Measurements from ENCODE around the gene BAK1. TPM values are rescaled to one million over a fixed set of nuclear protein-coding genes. Genes with fewer than 3 reads are reported as not detected.

BAK1 gene
- total and polyA plus RNA-seq, 2 of the 13 experiments (the other 11 are each of a cell fraction or from before 2014, with no cell fraction given), result 15.0 to 23.8 TPM

DNA sequence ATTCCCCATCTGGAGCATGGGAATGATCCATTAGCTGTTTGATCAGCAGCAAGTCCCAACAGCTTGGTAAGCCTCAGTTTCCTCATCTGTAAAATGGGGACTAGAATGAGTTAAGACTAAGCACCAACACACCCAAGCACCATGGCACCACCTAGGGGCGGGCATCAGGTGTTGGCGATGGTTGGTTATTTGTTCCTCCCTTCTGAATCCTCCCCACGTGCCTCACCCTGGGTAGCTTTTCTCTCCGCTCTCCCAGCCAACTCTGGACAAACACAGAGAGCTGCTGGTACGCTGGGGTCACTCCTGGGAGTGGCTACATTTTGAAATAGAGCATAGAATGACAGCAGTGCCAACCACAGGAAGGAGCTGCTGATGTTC lies 27.7 kb upstream of the BAK1 start (continued):
- TF ChIP-seq LCORL (IDR thresholded peaks at IDR 0.05) (no peak), LCORL (CRISPR knock-in tag; IDR thresholded peaks at IDR 0.05) (no peak; the same call in 1 of the 2 replicates), EED (CRISPR knock-in tag; IDR thresholded peaks at IDR 0.05) (no peak), ZNF672 (CRISPR knock-in tag; IDR thresholded peaks at IDR 0.05) (no peak), SIX4 (CRISPR knock-in tag; IDR thresholded peaks at IDR 0.05) (no peak), SAFB2 (CRISPR knock-in tag; IDR thresholded peaks at IDR 0.05; ENCODE audit: borderline replicate concordance, low read depth) (no peak), GATAD2A (CRISPR knock-in tag; IDR thresholded peaks at IDR 0.05) (0 out of 2 replicates have a peak, but pooled peaks have one; percentile 33), TP53 (CRISPR knock-in tag; conservative IDR thresholded peaks at IDR 0.05) (no peak), ZNF616 (CRISPR knock-in tag; IDR thresholded peaks at IDR 0.05; ENCODE audit: low read depth) (no peak), ATM (IDR thresholded peaks at IDR 0.05; ENCODE audit: borderline replicate concordance) (no peak), HOXD1 (CRISPR knock-in tag; IDR thresholded peaks at IDR 0.05) (no peak), ZSCAN21 (CRISPR knock-in tag; IDR thresholded peaks at IDR 0.05; ENCODE audit: borderline replicate concordance) (peak; percentile 51; the same call in 1 of the 2 replicates), ZNF138 (CRISPR knock-in tag; IDR thresholded peaks at IDR 0.05; ENCODE audit: low read depth) (no peak), ZFP37 (CRISPR knock-in tag; IDR thresholded peaks at IDR 0.05; ENCODE audit: borderline replicate concordance) (no peak), FOXA3 (CRISPR knock-in tag; IDR thresholded peaks at IDR 0.05) (no peak), NFYB (CRISPR knock-in tag; IDR thresholded peaks at IDR 0.05) (no peak; the same call in 1 of the 2 replicates), SNAPC2 (CRISPR knock-in tag; IDR thresholded peaks at IDR 0.05) (no peak)
- TF ChIP-seq, protein P1, sequence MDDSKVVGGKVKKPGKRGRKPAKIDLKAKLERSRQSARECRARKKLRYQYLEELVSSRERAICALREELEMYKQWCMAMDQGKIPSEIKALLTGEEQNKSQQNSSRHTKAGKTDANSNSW (CRISPR knock-in tag; IDR thresholded peaks at IDR 0.05; ENCODE audit: borderline replicate concordance), result no peak
- TF ChIP-seq, protein P2, sequence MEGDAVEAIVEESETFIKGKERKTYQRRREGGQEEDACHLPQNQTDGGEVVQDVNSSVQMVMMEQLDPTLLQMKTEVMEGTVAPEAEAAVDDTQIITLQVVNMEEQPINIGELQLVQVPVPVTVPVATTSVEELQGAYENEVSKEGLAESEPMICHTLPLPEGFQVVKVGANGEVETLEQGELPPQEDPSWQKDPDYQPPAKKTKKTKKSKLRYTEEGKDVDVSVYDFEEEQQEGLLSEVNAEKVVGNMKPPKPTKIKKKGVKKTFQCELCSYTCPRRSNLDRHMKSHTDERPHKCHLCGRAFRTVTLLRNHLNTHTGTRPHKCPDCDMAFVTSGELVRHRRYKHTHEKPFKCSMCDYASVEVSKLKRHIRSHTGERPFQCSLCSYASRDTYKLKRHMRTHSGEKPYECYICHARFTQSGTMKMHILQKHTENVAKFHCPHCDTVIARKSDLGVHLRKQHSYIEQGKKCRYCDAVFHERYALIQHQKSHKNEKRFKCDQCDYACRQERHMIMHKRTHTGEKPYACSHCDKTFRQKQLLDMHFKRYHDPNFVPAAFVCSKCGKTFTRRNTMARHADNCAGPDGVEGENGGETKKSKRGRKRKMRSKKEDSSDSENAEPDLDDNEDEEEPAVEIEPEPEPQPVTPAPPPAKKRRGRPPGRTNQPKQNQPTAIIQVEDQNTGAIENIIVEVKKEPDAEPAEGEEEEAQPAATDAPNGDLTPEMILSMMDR (CRISPR knock-in tag; IDR thresholded peaks at IDR 0.05), result peak; percentile 76
- TF ChIP-seq, protein P3, sequence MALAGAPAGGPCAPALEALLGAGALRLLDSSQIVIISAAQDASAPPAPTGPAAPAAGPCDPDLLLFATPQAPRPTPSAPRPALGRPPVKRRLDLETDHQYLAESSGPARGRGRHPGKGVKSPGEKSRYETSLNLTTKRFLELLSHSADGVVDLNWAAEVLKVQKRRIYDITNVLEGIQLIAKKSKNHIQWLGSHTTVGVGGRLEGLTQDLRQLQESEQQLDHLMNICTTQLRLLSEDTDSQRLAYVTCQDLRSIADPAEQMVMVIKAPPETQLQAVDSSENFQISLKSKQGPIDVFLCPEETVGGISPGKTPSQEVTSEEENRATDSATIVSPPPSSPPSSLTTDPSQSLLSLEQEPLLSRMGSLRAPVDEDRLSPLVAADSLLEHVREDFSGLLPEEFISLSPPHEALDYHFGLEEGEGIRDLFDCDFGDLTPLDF (CRISPR knock-in tag; IDR thresholded peaks at IDR 0.05), result no peak
- TF ChIP-seq, protein P4, sequence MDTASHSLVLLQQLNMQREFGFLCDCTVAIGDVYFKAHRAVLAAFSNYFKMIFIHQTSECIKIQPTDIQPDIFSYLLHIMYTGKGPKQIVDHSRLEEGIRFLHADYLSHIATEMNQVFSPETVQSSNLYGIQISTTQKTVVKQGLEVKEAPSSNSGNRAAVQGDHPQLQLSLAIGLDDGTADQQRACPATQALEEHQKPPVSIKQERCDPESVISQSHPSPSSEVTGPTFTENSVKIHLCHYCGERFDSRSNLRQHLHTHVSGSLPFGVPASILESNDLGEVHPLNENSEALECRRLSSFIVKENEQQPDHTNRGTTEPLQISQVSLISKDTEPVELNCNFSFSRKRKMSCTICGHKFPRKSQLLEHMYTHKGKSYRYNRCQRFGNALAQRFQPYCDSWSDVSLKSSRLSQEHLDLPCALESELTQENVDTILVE (CRISPR knock-in tag; IDR thresholded peaks at IDR 0.05), result no peak
- TF ChIP-seq, protein P5, sequence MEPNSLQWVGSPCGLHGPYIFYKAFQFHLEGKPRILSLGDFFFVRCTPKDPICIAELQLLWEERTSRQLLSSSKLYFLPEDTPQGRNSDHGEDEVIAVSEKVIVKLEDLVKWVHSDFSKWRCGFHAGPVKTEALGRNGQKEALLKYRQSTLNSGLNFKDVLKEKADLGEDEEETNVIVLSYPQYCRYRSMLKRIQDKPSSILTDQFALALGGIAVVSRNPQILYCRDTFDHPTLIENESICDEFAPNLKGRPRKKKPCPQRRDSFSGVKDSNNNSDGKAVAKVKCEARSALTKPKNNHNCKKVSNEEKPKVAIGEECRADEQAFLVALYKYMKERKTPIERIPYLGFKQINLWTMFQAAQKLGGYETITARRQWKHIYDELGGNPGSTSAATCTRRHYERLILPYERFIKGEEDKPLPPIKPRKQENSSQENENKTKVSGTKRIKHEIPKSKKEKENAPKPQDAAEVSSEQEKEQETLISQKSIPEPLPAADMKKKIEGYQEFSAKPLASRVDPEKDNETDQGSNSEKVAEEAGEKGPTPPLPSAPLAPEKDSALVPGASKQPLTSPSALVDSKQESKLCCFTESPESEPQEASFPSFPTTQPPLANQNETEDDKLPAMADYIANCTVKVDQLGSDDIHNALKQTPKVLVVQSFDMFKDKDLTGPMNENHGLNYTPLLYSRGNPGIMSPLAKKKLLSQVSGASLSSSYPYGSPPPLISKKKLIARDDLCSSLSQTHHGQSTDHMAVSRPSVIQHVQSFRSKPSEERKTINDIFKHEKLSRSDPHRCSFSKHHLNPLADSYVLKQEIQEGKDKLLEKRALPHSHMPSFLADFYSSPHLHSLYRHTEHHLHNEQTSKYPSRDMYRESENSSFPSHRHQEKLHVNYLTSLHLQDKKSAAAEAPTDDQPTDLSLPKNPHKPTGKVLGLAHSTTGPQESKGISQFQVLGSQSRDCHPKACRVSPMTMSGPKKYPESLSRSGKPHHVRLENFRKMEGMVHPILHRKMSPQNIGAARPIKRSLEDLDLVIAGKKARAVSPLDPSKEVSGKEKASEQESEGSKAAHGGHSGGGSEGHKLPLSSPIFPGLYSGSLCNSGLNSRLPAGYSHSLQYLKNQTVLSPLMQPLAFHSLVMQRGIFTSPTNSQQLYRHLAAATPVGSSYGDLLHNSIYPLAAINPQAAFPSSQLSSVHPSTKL (CRISPR knock-in tag; IDR thresholded peaks at IDR 0.05), result peak; percentile 50
- TF ChIP-seq, protein P6, sequence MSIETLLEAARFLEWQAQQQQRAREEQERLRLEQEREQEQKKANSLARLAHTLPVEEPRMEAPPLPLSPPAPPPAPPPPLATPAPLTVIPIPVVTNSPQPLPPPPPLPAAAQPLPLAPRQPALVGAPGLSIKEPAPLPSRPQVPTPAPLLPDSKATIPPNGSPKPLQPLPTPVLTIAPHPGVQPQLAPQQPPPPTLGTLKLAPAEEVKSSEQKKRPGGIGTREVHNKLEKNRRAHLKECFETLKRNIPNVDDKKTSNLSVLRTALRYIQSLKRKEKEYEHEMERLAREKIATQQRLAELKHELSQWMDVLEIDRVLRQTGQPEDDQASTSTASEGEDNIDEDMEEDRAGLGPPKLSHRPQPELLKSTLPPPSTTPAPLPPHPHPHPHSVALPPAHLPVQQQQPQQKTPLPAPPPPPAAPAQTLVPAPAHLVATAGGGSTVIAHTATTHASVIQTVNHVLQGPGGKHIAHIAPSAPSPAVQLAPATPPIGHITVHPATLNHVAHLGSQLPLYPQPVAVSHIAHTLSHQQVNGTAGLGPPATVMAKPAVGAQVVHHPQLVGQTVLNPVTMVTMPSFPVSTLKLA (IDR thresholded peaks at IDR 0.05), result no peak

All from HepG2 (cell line).